D721Med (cell line): ENCODE data around the gene ENPP3.
"Not testable (repeated sequence)": the region's sequence is repeated elsewhere in the genome, so short reads cannot be mapped to it uniquely, and the experiment has no call there.

Experiments
- DNase-seq: peaks from one replicate; pipeline ENCODE4 v3.0.0; 2011; ENCODE audit warnings: low spot score; ENCODE audit not compliant: insufficient read length
- FAIRE-seq: peaks from 2 replicates; lab custom pipeline; 2011; peaks lifted over from hg19 to GRCh38; lab: Jason Lieb, UNC
- CTCF ChIP-seq: IDR thresholded peaks from 2 replicates; pipeline ENCODE4 v1.5.1; 2012; ENCODE audit warnings: mild to moderate bottlenecking, control low read depth; ENCODE audit not compliant: insufficient read depth; ENCODE audit errors: missing control alignments

Gene ENPP3

DNA sequence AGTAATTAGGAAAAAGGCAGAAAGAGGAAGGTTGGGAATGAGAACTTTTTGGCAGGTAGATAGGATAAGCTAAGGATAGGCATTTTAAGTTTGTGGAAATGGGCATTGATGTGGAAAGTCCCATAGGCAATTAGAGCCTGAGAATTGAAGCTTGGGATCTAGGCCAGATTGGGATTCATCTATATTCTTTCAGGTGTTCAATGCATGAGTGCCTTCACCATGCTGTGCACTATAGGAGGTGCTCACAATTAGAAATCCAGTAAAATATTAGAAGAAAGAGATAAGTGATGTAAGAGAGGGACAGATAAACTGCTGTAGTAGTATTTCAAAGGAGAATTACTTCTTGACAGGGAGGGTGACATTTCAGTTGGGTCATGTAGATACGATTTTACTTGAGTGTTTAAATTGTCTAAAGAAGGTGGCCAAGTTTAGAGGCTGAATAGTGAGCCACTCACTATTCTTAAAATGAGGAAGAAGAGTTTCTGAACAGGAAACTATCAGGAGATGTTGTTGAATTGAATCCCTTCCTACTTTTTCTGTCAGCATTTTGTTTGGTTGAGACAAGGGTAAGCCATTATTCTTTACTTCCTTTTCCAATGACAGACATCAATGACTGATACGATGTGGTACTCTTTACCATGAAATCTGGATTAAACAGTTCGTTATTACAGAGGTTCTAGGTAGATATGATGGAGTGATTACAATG is 104.7 kb downstream of the ENPP3 start:
- no peak for TF ChIP-seq CTCF
- FAIRE-seq (no peak), DNase-seq (no peak)

DNA sequence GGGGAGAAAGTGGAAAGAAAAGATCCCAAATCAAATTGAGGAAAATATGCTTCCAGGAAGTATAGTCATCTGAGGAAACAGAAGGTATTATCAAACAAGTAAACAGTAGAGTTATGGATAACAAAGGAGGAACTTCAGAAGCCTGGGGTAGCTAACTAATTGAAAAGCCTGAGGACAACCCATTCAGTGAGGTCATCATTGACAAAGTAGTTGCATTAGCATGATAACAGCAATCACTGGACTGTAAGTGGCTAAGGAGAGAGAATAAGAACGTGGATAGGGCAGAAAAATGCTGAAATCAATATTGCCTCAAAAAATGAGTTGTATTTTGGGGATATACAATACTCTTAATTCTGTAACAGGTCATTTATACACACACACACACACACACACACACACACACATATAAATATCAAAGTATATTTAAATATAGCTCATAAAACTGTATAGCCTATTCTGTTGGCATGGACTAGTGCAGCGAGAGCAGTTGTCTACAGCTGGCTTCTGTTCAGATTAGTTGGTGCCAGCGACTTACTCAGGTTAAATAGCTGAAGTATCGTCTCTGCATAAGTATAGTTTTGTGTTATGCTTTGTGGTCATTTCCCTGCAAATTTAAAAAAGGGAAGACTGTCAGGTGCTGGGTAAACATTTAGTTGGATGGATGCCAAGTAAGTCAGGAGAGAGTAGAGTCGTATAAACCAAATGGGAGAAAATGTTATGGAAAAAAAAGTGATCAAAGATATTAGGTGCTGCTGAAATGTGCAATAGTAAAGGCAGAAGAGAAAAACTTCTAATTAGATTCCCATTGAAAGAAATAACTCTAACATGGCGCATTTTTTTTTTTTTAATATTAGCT is 107.6 kb downstream of the ENPP3 start:
- no peak for DNase-seq
- FAIRE-seq = no peak
- TF ChIP-seq CTCF = no peak

- no peak for FAIRE-seq
- no peak for DNase-seq
- TF ChIP-seq CTCF = no peak
Observed at GRCh38 chr6:131745476-131745875, 108.4 kb downstream of the ENPP3 start.

GRCh38 chr6:131747821-131748353 is 110.8 kb downstream of the ENPP3 start:
- FAIRE-seq (no peak), DNase-seq (no peak)
- no peak for TF ChIP-seq CTCF

- no peak for FAIRE-seq
- DNase-seq = no peak
- no peak for TF ChIP-seq CTCF
Observed at GRCh38 chr6:131749023-131749422, 111.9 kb downstream of the ENPP3 start.

DNA sequence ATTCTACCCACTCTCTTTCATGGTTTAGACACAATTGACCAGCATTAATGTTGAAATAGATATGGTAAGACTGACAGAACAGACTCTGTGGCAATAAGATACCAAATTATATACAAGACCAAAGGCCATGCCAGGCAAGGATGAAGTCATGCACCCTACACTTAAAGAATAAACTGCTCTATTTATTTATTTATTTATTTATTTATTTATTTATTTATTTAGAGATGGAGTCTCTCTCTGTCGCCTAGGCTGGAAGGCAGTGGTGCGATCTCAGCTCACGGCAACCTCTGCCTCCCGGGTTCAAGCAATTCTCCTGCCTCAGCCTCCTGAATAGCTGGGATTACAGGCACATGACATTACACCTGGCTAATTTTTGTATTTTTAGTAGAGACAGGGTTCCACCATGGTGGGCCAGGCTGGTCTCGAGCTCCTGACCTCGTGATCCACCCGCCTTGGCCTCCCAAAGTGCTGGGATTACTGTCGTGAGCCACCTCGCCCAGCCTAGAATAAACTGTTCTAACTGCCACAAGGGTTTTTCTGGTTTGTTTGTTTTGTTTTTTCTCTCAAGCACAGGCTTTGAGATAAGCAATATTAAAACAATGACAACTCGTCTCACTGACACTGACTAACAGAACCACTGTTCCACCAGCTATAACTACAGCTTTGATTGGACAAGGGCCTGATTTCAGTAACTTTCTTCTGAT is 114.1 kb downstream of the ENPP3 start:
- not testable (repeated sequence) for FAIRE-seq, DNase-seq

DNA sequence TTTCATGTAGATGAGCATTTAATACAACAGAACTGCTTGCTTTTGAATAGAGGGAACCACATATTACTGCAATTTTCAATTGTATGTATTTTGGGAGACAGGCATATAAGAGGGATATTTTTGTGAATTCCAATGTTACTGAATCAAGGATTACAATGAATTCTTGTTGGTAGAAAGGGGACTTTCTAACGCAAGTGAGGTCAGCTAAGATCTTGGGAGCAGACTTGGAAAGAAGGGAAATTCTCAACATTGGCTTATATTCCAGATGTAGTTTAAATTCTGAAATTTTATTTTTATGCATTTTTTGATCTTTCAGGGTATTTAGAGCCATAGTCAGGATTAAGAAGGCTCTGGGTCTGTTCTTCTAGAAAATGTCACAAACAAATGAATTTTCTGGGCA is 117.0 kb downstream of the ENPP3 start:
- TF ChIP-seq CTCF = no peak
- no peak for DNase-seq
- no peak for FAIRE-seq
